CD4-positive, alpha-beta T cell (primary cell): Measurements from ENCODE around the gene LAT. TPM values are rescaled to one million over a fixed set of nuclear protein-coding genes. Genes with fewer than 3 reads are reported as not detected.

Experiments
- ATAC-seq: fragments of 200-7000 bp; cut with Tn5 transposase; one replicate; pipeline ENCODE4 v1.10.0; 2022; ENCODE audit warnings: mild to moderate bottlenecking; ENCODE audit not compliant: poor library complexity
- CTCF ChIA-PET: fragments of 350-600 bp; sonication (Branson Sonifier 250); formaldehyde crosslinking; loops from one replicate; lab custom pipeline; 2021; ENCODE audit warnings: antibody characterized with exemption, inconsistent platforms; lab: Charles Lee
- POLR2A ChIA-PET: fragments of 350-600 bp; sonication (Branson Sonifier 250); formaldehyde crosslinking; loops from one replicate; lab custom pipeline; 2021; ENCODE audit warnings: antibody characterized with exemption, inconsistent platforms; lab: Charles Lee
- DNase-seq, 14 experiments: peaks; one replicate each; pipeline ENCODE4 v3.0.0-alpha.2; 2013 to 2020; ENCODE audit warnings: mixed read lengths in 2 of 14
- H3K27ac ChIP-seq, 2 donors: one replicate each; pipeline versions ENCODE4 v1.5.1 to v1.7.0; 2013; ENCODE audit warnings: low read length in 2 of 2, low read depth in 1 of 2, mild to moderate bottlenecking in 1 of 2
- H3K27me3 ChIP-seq, 2 experiments: 1 replicate in 1 of 2; 2 replicates in 1 of 2; pipeline versions ENCODE4 v1.6.1 to v1.7.0; 2013; ENCODE audit warnings: low read length in 2 of 2, control low read depth in 1 of 2, mild to moderate bottlenecking in 1 of 2, moderate library complexity in 1 of 2; ENCODE audit not compliant: insufficient read depth in 2 of 2, control insufficient read depth in 1 of 2
- H3K36me3 ChIP-seq: one replicate; pipeline ENCODE4 v1.6.1; 2013; ENCODE audit warnings: low read length, control low read depth; ENCODE audit not compliant: insufficient read depth
- H3K4me1 ChIP-seq: one replicate; pipeline ENCODE4 v1.6.1; 2013; ENCODE audit warnings: low read length, control low read depth; ENCODE audit not compliant: insufficient read depth
- H3K4me3 ChIP-seq: one replicate; pipeline ENCODE4 v1.5.1; 2013; ENCODE audit warnings: mild to moderate bottlenecking, low read length, moderate library complexity
- H3K9me3 ChIP-seq, 2 experiments: 1 replicate in 1 of 2; 2 replicates in 1 of 2; pipeline versions ENCODE4 v1.6.1 to v1.7.0; 2013; ENCODE audit warnings: low read length in 2 of 2, mild to moderate bottlenecking in 2 of 2, control low read depth in 1 of 2, moderate library complexity in 1 of 2; ENCODE audit not compliant: control insufficient read depth in 1 of 2, insufficient read depth in 1 of 2
- H3K27ac Mint-ChIP-seq: one replicate; pipeline ENCODE4 v1.8.0; 2020; ENCODE audit warnings: mixed read lengths
- H3K27me3 Mint-ChIP-seq: one replicate; pipeline ENCODE4 v1.8.0; 2021; ENCODE audit warnings: mixed read lengths
- H3K36me3 Mint-ChIP-seq: one replicate; pipeline ENCODE4 v1.8.0; 2021; ENCODE audit warnings: low read depth, mixed read lengths
- H3K4me1 Mint-ChIP-seq: one replicate; pipeline ENCODE4 v1.8.0; 2021; ENCODE audit warnings: low read depth, mixed read lengths
- H3K4me3 Mint-ChIP-seq: one replicate; pipeline ENCODE4 v1.8.0; 2020; ENCODE audit warnings: mild to moderate bottlenecking, mixed read lengths
- H3K9me3 Mint-ChIP-seq: one replicate; pipeline ENCODE4 v1.8.0; 2020; ENCODE audit warnings: mixed read lengths
- intact Hi-C, 2 experiments: fragments of 100-400 bp; cut with DNase I in 1 of 2; cut with micrococcal nuclease in 1 of 2; formaldehyde crosslinking; loops; one replicate each; pipeline versions ENCODE4 v1.15.1 to v1.9.0; 2023 to 2025; cut with DNase I, micrococcal nuclease
- total RNA-seq, 174 experiments: library from RNA in 2 of 174; stranded (reverse) in 2 of 174; gene quantifications; one replicate each; pipeline ENCODE4 v1.2.3 and lab custom pipeline; 2021 to 2026
- TF ChIP-seq, protein P1 (sequence below): fragments of 200-600 bp; IDR thresholded peaks from one replicate; pipeline ENCODE4 v1.8.0; 2022; ENCODE audit warnings: antibody characterized with exemption, mild to moderate bottlenecking

LAT gene
- total RNA-seq, 2 experiments from 2014 or later: 156 to 160 TPM

- H3K27me3 Mint-ChIP-seq: no peaks in the 10 kb centered on the region
- peak overlapping the region in 1 of 2 donors; percentile 63 for H3K27ac ChIP-seq
- H3K36me3 Mint-ChIP-seq: peaks cover 52% of the 10 kb centered on the region
- peaks cover 29% of the 10 kb centered on the region for H3K4me1 ChIP-seq
- H3K9me3 Mint-ChIP-seq: no peaks in the 10 kb centered on the region
- no peaks in the 10 kb centered on the region for H3K27me3 ChIP-seq
- TF ChIP-seq, protein P1, sequence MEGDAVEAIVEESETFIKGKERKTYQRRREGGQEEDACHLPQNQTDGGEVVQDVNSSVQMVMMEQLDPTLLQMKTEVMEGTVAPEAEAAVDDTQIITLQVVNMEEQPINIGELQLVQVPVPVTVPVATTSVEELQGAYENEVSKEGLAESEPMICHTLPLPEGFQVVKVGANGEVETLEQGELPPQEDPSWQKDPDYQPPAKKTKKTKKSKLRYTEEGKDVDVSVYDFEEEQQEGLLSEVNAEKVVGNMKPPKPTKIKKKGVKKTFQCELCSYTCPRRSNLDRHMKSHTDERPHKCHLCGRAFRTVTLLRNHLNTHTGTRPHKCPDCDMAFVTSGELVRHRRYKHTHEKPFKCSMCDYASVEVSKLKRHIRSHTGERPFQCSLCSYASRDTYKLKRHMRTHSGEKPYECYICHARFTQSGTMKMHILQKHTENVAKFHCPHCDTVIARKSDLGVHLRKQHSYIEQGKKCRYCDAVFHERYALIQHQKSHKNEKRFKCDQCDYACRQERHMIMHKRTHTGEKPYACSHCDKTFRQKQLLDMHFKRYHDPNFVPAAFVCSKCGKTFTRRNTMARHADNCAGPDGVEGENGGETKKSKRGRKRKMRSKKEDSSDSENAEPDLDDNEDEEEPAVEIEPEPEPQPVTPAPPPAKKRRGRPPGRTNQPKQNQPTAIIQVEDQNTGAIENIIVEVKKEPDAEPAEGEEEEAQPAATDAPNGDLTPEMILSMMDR: no peak
- H3K36me3 ChIP-seq: peaks cover 37% of the 10 kb centered on the region
- H3K4me1 Mint-ChIP-seq: peaks cover 26% of the 10 kb centered on the region
- H3K9me3 ChIP-seq: no peaks in the 10 kb centered on the region
- H3K4me3 Mint-ChIP-seq: peak overlapping the region; percentile 91
- peak overlapping the region; percentile 47 for H3K27ac Mint-ChIP-seq
- DNase-seq: peak in 2 of 14 experiments; percentile 15 to 30
- POLR2A ChIA-PET: interaction anchor here (1.4 kb wide), 2 partner anchors 32 to 56 kb away, joined by 4 to 6 read pairs; no protein-coding TSS in a partner anchor
- CTCF ChIA-PET: no interaction called here
- ATAC-seq: no peak
- intact Hi-C loops: loop anchor here in 1 of 2 experiments (1.0 kb wide), 1 partner anchor 23 kb away; the partner anchor contains the start of gene SPNS1
- peak overlapping the region; percentile 77 for H3K4me3 ChIP-seq
Observed at GRCh38 chr16:28951410-28951943, 33.4 kb upstream of the LAT start.

GRCh38 chr16:28958216-28958615 is 26.6 kb upstream of the LAT start:
- Histone ChIP-seq H3K36me3 (peaks cover 86% of the 10 kb centered on the region), H3K4me3 (no peak overlapping the region), H3K27ac (no peak overlapping the region), H3K4me1 (peaks cover 7% of the 10 kb centered on the region), H3K9me3 (no peaks in the 10 kb centered on the region), H3K27me3 (no peaks in the 10 kb centered on the region)
- Mint-ChIP-seq H3K36me3 (peaks cover 70% of the 10 kb centered on the region), H3K4me3 (no peak overlapping the region), H3K9me3 (no peaks in the 10 kb centered on the region), H3K4me1 (peaks cover 3% of the 10 kb centered on the region), H3K27me3 (no peaks in the 10 kb centered on the region), H3K27ac (no peak overlapping the region)
- ATAC-seq (no peak), DNase-seq (no peak)
- intact Hi-C loops: no loop called here
- TF ChIP-seq, protein P1: no peak
- ChIA-PET POLR2A (interaction anchor here (1.1 kb wide), 1 partner anchor 18 kb away, joined by 5 read pairs; no protein-coding TSS in a partner anchor), CTCF (no interaction called here)

- no peaks in the 10 kb centered on the region for H3K9me3 ChIP-seq
- H3K27me3 Mint-ChIP-seq: no peaks in the 10 kb centered on the region
- POLR2A ChIA-PET: interaction anchor here (1.1 kb wide), 1 partner anchor 18 kb away, joined by 5 read pairs; no protein-coding TSS in a partner anchor
- no peaks in the 10 kb centered on the region for H3K4me1 Mint-ChIP-seq
- H3K27ac Mint-ChIP-seq: no peak overlapping the region
- H3K4me1 ChIP-seq: peaks cover 2% of the 10 kb centered on the region
- DNase-seq (no peak), ATAC-seq (no peak)
- H3K4me3 ChIP-seq: no peak overlapping the region
- H3K4me3 Mint-ChIP-seq: no peak overlapping the region
- peaks cover 71% of the 10 kb centered on the region for H3K36me3 Mint-ChIP-seq
- no peaks in the 10 kb centered on the region for H3K9me3 Mint-ChIP-seq
- peaks cover 86% of the 10 kb centered on the region for H3K36me3 ChIP-seq
- intact Hi-C loops: no loop called here
- H3K27ac ChIP-seq: no peak overlapping the region
- TF ChIP-seq, protein P1: no peak
- H3K27me3 ChIP-seq: no peaks in the 10 kb centered on the region
- CTCF ChIA-PET: no interaction called here
Observed at GRCh38 chr16:28958836-28959235, 26.0 kb upstream of the LAT start.
